Skin of body (tissue), 2 donors: Measurements from ENCODE around the gene RBP3. TPM values are rescaled to one million over a fixed set of nuclear protein-coding genes. Genes with fewer than 3 reads are reported as not detected.
A peak's percentile ranks its signal among the peaks of the same experiment; 100 is the strongest.

Experiments used
- DNase-seq: peaks from one replicate; lab custom pipeline; 2025; lab: John Stamatoyannopoulos, UW
- total RNA-seq: library from RNA; depleted of rRNA; stranded (reverse); fragments of >200 nt; gene quantifications from one replicate; pipeline ENCODE4 v1.2.3, GENCODE V29; 2014

RBP3 gene
- total RNA-seq: not detected

- DNase-seq: no peak
Measured at GRCh38 chr10:47348138-47348651, at the start of gene RBP3. TSS of gene RBP3 (plus strand) at chr10:47348363. CDS start at chr10:47348485, 122 bp downstream.

- DNase-seq: no peak
Measured at GRCh38 chr10:47298715-47299114, 49.4 kb upstream of the RBP3 start.

DNA sequence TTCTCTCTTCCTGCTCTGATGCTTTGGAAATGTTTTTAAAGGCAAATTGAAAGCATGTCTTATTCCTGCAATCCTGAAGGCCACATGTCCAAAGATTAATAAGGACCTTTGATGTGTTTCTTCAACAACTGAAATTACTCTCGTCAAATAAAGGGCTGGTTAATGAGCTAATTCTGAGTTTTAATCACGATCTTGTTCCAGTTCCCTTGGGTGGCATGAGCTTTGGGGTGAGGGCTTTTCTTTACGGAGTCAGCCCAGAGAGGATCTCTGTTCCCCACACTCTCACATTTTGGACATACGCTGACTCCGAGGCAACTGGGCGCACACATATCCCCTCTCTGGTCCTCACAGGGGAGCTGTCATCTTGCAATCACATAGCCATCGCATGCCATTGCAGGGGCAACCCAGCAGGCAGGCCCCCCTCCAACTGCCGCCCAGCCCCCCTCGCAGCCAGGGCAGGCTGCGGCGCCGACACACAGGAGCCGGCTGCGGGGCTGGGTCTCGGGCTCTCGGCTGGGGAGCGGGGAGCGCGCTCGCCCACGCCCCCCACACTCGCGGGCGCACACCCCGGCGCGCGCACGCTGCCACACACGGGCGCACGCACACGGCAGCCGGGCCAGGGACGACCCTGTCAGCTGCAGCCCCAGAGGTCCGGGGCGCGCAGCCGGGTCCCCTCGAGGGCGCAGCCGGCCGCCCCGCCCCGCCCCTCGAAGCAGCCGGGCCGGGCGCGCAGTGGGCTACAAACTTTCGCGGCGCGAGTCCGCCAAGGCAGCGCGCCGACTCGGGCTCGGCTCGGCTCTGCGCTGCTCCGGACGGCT is 48.3 kb upstream of the RBP3 start, which contains the start of gene GDF10:
GDF10 (plus strand) TSS at position 587 of the 818 bp plus-strand sequence. CDS start 455 bp downstream, outside the sequence.
- DNase-seq: no peak

GRCh38 chr10:47300429-47300931 is 47.7 kb upstream of the RBP3 start:
- DNase-seq: no peak

- DNase-seq: no peak
Measured at GRCh38 chr10:47301833-47302232, 46.3 kb upstream of the RBP3 start.

GRCh38 chr10:47303105-47303504 is 45.1 kb upstream of the RBP3 start:
- no peak for DNase-seq

DNA sequence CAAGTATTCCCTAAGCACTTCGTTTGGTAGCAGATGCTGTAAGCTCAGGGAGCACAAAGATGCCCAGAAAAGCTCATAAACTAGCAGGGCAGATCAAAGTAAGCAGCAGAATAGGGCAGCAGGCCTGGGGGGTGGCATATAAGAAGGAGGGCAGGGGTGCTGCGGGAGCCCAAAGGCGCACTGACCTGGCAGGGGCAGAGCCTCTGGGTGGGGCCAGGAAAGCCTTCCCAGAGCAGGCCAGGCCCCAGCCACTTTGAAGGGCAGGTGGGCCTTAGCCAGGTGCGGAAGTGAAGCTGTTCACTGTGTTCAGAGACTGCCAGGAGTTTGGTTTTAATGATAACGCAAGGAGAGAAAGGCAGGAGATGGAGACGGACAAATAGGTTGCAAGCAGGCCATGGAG is 44.3 kb upstream of the RBP3 start:
- DNase-seq: no peak

DNA sequence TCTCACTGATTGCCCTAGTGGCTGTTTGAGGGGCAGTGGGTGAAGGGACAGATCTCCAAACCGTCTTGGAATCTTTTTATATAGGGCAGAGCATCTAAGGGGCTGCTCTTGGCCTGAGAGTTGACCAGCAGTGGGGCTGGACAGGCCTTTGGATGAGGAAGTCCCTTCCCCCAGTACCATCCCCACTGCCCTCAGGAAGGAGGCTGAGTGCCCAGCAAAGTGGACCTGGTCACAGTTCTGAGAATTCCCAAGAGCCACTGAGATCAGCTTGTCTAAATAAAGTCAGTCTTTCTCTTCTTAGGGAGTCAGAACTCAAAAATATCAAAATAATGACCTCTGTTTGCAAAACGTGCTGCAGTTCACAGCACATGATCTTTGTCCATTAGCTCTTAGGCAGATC is 42.6 kb upstream of the RBP3 start:
- no peak for DNase-seq

- no peak for DNase-seq
Measured at GRCh38 chr10:47306387-47307210, 41.6 kb upstream of the RBP3 start.

DNA sequence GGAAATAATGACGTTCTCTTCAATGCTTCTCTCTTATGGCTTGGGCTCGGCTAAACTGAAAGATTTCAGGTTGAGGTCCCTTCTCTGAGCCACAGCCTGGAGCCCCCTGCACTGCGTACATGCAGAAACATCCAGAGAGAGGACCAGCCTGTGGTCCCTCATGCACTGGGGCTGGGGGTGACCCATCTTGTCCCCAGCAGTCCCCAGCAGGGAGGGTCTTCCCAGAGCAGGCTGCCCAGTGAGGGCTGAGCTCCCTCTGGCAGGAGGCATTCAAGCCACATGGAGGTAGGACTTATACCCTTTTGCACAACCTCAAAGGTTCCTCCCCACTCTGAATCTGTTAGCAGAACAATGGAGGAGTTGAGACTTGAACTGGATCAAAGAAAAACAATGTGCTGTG is 40.8 kb upstream of the RBP3 start:
- no peak for DNase-seq

DNA sequence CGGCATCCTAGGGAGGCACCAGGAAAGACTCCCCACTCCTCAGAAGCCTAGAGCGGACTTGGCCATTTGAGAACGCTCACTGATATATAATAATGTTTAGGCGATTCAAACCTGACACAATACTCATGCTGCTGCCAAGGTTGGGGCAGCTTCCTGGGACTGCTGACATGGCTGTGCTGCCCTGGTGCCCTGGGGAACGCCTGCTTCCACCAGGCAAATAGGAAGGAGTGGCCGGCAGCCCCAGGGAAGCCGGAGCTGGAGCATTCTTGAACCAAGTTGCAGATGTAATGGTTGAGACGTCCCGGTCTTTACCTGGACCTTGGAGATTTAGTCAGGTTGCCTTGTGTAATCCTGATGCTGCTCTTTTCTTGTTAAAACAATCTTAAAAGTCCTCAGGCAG is 39.4 kb upstream of the RBP3 start:
- DNase-seq: no peak

GRCh38 chr10:47309408-47310089 is 38.6 kb upstream of the RBP3 start:
- no peak for DNase-seq

GRCh38 chr10:47310090-47310505 is 38.1 kb upstream of the RBP3 start:
- DNase-seq: no peak

DNA sequence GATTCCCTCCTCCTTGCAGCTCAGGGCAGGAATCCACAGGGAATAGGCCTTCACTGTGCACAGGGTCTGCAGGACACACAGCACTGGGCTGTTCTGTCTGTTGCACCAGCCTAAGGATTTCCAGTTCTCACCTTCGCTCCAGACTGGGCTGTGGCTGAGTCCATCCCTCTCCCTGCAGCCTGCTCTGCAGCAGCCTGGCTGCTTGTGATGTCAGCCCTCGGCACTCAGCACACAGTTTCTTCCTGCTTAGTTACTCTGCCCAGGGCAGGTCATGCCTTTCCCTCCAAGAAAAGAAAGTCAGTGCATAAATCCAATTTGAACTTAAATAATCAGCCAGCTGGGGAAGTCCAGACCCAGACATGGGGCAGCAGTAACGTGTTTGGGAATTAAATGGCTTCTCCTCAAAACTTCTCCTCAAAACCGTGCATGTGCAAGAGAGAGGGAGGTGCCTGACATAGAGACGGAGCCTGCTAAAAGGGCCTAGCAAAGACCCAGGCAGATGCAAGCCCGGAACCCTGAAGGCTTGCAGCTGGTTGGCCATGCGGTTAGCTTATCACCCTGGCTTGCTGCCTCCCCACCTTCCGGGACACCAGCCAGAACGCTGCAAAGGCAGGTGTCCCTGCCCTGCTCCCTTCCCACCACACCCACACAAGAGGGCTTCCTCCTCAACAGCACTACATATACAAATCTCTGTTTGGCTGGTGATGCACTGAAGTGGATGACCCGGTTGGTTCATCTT is 36.8 kb upstream of the RBP3 start:
- no peak for DNase-seq

- peak; percentile 52 for DNase-seq
Measured at GRCh38 chr10:47311932-47312662, 36.1 kb upstream of the RBP3 start.

DNA sequence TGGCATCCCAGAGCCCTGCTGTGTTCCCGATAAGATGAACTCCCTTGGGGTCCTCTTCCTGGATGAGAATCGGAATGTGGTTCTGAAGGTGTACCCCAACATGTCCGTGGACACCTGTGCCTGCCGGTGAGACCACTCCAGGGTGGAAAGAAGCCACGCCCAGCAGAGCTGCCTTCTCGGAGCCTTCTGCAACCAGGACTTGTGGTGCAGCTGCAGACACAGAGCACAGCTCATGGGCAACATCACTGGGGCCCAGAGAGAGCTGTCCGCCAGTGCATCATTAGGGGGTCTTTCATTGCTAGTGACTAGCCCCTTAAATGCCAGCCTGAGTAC is 35.5 kb upstream of the RBP3 start:
- DNase-seq: no peak

DNA sequence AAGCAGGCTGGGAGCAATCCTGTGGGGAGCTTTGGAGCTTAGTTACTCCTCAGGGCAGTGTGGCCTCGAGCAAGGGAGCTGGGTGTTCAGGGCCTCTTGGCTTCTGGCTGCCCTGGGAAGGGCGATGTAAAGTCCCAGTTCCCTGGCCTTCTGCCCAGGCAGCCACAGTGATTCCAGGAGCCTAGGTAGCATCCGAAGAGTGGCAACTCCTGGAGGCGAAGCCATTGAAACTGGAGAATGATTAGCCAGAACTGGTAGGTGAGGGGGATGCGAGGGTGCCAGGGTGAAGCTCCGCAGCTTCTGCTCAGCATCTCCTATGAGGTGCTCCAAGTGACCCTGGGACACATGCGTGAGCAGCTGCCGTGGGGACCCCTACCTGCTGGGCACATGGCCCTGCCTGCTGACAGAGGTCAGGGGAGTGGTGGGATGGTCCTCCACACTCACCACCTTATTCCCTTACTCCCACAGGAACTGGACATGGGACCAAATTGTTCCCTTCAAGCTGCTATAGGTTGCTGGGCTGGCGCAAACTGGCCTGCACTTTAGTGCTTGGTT is 33.7 kb upstream of the RBP3 start:
- no peak for DNase-seq

DNA sequence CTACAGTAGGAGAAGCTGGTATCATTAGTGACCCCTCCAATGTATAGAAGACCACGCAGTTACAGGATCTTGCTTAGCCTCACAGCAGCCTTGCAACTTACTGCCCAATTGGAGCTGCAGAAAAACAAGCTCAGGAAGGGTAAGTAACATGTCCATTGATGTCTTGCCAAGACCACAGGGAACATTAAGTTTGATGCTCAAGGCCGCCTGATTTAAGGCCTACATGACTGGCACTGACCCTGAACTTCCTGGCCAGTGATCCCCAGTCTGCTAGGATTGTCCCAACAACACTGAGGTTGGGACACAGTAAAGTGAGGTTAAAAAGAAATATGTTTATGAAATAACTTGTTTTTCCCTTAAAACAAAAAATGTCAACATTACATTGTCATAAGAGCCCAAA is 32.7 kb upstream of the RBP3 start:
- no peak for DNase-seq

DNA sequence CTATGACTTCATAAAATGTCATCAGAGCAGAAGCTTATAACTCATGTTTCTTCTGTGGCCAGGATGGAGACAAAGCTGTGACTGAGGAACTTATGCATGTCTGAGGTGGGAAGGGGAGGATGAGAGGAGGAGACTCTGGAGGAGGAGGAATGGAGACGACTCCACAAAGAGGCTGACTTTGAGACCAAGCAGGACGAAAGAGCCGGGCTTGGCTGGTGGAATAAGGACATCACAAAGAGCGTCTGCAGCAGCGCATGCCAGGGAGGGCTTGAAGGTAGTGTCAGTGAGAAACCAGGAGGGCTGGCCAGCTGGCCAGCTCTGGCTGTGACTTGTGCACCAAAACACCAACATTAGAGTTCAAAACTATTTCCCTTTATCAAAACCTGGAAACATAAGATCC is 32.0 kb upstream of the RBP3 start:
- DNase-seq: no peak

DNA sequence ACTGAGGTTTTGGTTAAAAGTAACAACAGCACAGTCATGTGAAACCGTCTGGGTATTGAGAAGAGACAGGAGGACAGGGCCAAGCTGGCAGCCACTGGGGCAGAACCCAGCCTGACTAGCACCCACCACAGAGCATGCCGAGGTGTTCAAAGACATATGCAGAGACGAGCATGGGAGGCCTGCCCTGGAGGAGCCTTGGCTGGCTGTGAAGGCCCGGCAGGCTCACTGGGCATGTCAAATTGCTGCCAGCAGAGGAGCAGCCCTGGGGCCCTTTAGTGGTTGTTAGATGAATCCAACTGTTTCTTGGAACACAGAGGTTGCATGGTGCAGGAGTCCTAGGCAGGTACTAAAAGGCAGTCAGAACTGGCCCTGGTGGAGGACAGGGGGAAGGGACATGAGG is 30.9 kb upstream of the RBP3 start:
- DNase-seq: no peak
